Skeletal muscle tissue (tissue), 4 donors: ENCODE data around the gene FAM72B. TPM values are rescaled to one million over a fixed set of nuclear protein-coding genes. Genes with fewer than 3 reads are reported as not detected.
"Not testable (repeated sequence)": the region's sequence is repeated elsewhere in the genome, so short reads cannot be mapped to it uniquely, and the experiment has no call there.

Source experiments
- H3K27ac ChIP-seq: one replicate; pipeline ENCODE4 v1.7.0; 2013; ENCODE audit warnings: mild to moderate bottlenecking, low read depth, low read length, inconsistent platforms
- H3K27me3 ChIP-seq, 3 donors: one replicate each; pipeline ENCODE4 v1.7.0; 2013; ENCODE audit warnings: low read length in 3 of 3; ENCODE audit not compliant: control insufficient read depth in 3 of 3, insufficient read depth in 3 of 3
- H3K36me3 ChIP-seq, 3 donors: one replicate each; pipeline ENCODE4 v1.7.0; 2013; ENCODE audit warnings: low read length in 3 of 3; ENCODE audit not compliant: control insufficient read depth in 3 of 3, insufficient read depth in 3 of 3
- H3K4me1 ChIP-seq, 3 donors: one replicate each; pipeline ENCODE4 v1.7.0; 2013; ENCODE audit warnings: low read length in 3 of 3, mild to moderate bottlenecking in 3 of 3; ENCODE audit not compliant: control insufficient read depth in 3 of 3, insufficient read depth in 3 of 3
- H3K4me3 ChIP-seq, 3 donors: one replicate each; pipeline ENCODE4 v1.7.0; 2013; ENCODE audit warnings: low read length in 3 of 3
- H3K9ac ChIP-seq, 3 donors: one replicate each; pipeline ENCODE4 v1.7.0; 2013; ENCODE audit warnings: low read length in 3 of 3, mild to moderate bottlenecking in 3 of 3, moderate library complexity in 2 of 3, low read depth in 1 of 3
- H3K9me3 ChIP-seq, 3 donors: one replicate each; pipeline ENCODE4 v1.7.0; 2013; ENCODE audit warnings: low read length in 3 of 3; ENCODE audit not compliant: control insufficient read depth in 3 of 3
- total RNA-seq: library from RNA; depleted of rRNA; stranded (reverse); fragments of >200 nt; gene quantifications from one replicate; pipeline ENCODE4 v1.2.3, GENCODE V29; 2014
- donor health status: Osteomylitis.

FAM72B gene
- total RNA-seq, 1 donor from 2014 or later: 1.0 TPM

DNA sequence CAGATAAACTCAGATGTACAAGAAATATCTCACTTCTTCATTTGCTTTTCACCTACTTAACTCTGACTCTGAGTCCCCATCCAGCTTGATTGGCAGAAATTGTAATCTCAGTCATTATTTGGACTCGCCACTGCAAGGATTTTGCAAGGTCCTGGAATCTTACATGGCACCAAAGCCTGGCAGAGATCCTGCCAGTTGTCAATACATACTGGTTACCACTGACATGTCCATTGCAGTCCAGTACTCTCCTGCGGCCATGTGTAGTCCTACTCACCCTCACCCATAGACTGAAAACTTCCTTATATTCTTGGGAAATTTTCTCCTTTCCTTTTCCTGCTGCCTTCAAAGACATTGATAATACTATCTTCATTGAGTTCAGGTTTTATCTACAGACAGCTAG, 29.3 kb downstream of the FAM72B start:
- H3K9ac ChIP-seq, H3K4me3 ChIP-seq: not testable (repeated sequence)

GRCh38 chr1:121152788-121153187, 31.4 kb downstream of the FAM72B start:
- H3K9ac ChIP-seq, H3K27me3 ChIP-seq, H3K27ac ChIP-seq, H3K36me3 ChIP-seq, H3K9me3 ChIP-seq, H3K4me3 ChIP-seq, H3K4me1 ChIP-seq: not testable (repeated sequence)

More for the DNA sequence above, 29.3 kb downstream of the FAM72B start:
- H3K4me1 ChIP-seq, H3K9me3 ChIP-seq, H3K27me3 ChIP-seq, H3K36me3 ChIP-seq, H3K27ac ChIP-seq: not testable (repeated sequence)

GRCh38 chr1:121151294-121151693, 32.8 kb downstream of the FAM72B start:
- not testable (repeated sequence) for H3K27me3 ChIP-seq, H3K9ac ChIP-seq, H3K27ac ChIP-seq

DNA sequence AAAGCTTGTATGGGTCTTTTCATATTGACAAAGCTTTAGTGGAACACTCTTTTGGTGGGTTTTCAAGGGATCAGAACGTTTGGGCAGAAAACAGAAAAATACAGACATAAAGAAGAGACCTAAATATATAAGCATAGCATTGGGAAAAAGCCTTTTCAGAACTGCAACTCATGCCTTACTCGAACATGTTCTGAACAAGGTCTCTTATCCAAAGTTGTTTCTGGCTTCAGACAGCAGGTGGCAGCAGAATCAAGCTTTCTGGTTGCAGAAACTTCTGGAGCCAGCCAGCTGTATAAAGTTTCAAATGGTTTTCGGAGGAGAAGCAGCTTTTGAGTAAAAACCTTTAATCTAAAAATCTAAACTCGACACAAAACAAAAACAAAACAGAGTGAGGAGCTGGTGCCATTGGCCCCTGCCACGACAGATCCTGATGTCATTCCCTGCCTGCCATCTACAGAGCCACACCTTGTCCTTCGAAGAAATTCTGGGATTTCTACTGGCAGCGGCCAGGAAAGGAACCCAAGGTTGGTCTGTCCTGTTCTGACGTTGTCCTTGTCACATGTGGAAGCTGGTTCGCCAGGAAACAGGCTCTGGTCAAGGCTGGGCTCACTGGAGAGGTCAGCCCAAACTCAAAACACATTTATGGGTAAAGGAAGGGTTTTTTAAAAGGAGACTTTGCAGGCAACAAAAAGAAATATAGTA, 35.5 kb downstream of the FAM72B start:
- not testable (repeated sequence) for H3K27ac ChIP-seq, H3K36me3 ChIP-seq, H3K9me3 ChIP-seq, H3K4me1 ChIP-seq, H3K27me3 ChIP-seq, H3K4me3 ChIP-seq, H3K9ac ChIP-seq

More at GRCh38 chr1:121151294-121151693, 32.8 kb downstream of the FAM72B start:
- H3K4me3 ChIP-seq, H3K9me3 ChIP-seq, H3K4me1 ChIP-seq, H3K36me3 ChIP-seq: not testable (repeated sequence)

DNA sequence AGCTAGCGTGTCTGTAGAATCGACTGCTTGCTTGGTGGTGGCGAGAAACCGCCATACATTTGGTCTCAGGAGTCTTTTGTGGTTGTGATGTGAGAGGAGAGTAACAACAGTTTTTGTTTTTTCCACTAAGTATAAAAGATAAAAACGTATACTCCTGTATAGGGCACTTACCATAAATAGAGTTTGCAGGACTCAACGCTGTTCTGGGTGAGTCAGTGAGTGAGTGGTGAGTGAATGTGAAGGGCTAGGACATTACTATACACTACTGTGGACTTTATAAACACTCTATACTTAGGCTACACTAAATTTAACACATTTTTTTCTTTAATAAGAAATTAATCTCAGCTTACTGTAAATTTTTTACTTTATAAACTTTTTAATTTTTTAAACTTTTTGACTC, 43.7 kb downstream of the FAM72B start:
- H3K9ac ChIP-seq, H3K9me3 ChIP-seq, H3K27ac ChIP-seq, H3K36me3 ChIP-seq, H3K4me1 ChIP-seq, H3K27me3 ChIP-seq, H3K4me3 ChIP-seq: not testable (repeated sequence)

- H3K4me3 ChIP-seq, H3K9me3 ChIP-seq, H3K4me1 ChIP-seq, H3K27me3 ChIP-seq, H3K36me3 ChIP-seq, H3K9ac ChIP-seq, H3K27ac ChIP-seq: not testable (repeated sequence)
These were observed 52.6 kb downstream of the FAM72B start for GRCh38 chr1:121131494-121131893.

GRCh38 chr1:121118480-121118824, 65.7 kb downstream of the FAM72B start:
- H3K4me3 ChIP-seq: peak overlapping the region in 2 of 3 donors; percentile 51 to 58
- peak overlapping the region in 1 of 3 donors; percentile 68 for H3K9ac ChIP-seq
- H3K9me3 ChIP-seq, H3K27me3 ChIP-seq, H3K27ac ChIP-seq, H3K4me1 ChIP-seq, H3K36me3 ChIP-seq: not testable (repeated sequence)

Other genes with a start within 250 kb of the FAM72B start
- 14.6 TPM for gene SRGAP2C, start 635 bp upstream of the FAM72B start, total RNA-seq